Neuron (in vitro differentiated cells): ENCODE measurements around the gene TMEM150A.
"Not testable (repeated sequence)": the region's sequence is repeated elsewhere in the genome, so short reads cannot be mapped to it uniquely, and the experiment has no call there.

ENCODE experiments used
- H2AFZ ChIP-seq: one replicate; pipeline ENCODE4 v1.6.1; 2013; ENCODE audit warnings: low read depth, mild to moderate bottlenecking, inconsistent platforms, low read length, moderate library complexity
- H3K27me3 ChIP-seq: one replicate; pipeline ENCODE4 v1.6.1; 2013; ENCODE audit warnings: low read length; ENCODE audit not compliant: insufficient read depth
- H3K36me3 ChIP-seq: one replicate; pipeline ENCODE4 v1.6.1; 2013; ENCODE audit warnings: low read length; ENCODE audit not compliant: insufficient read depth
- H3K4me1 ChIP-seq: one replicate; pipeline ENCODE4 v1.6.1; 2013; ENCODE audit warnings: low read length; ENCODE audit not compliant: insufficient read depth
- H3K4me3 ChIP-seq: 2 replicates; pipeline ENCODE4 v1.5.1; 2013; ENCODE audit warnings: mild to moderate bottlenecking, low read length, moderate library complexity
- H3K9me3 ChIP-seq: one replicate; pipeline ENCODE4 v1.6.1; 2013; ENCODE audit warnings: low read length

Gene TMEM150A

GRCh38 chr2:85631316-85631715, 28.8 kb upstream of the TMEM150A start:
- H3K4me3 ChIP-seq: no peak overlapping the region
- H3K27me3 ChIP-seq: no peaks in the 10 kb centered on the region
- H3K36me3 ChIP-seq: peaks cover 78% of the 10 kb centered on the region
- no peaks in the 10 kb centered on the region for H3K9me3 ChIP-seq
- H2AFZ ChIP-seq: no peak overlapping the region
- H3K4me1 ChIP-seq: no peaks in the 10 kb centered on the region

- H3K27me3 ChIP-seq: no peaks in the 10 kb centered on the region
- H2AFZ ChIP-seq: no peak overlapping the region
- H3K4me1 ChIP-seq: no peaks in the 10 kb centered on the region
- peaks cover 85% of the 10 kb centered on the region for H3K36me3 ChIP-seq
- no peak overlapping the region for H3K4me3 ChIP-seq
- H3K9me3 ChIP-seq: no peaks in the 10 kb centered on the region
Observed at GRCh38 chr2:85628658-85629057, 26.2 kb upstream of the TMEM150A start.

GRCh38 chr2:85623991-85624390, 21.5 kb upstream of the TMEM150A start:
- Histone ChIP-seq H3K4me1 (no peaks in the 10 kb centered on the region), H3K36me3 (peaks cover 86% of the 10 kb centered on the region)

GRCh38 chr2:85621338-85621737, 18.8 kb upstream of the TMEM150A start:
- Histone ChIP-seq H2AFZ (no peak overlapping the region), H3K4me3 (no peak overlapping the region), H3K36me3 (peaks cover 65% of the 10 kb centered on the region), H3K27me3 (no peaks in the 10 kb centered on the region), H3K9me3 (no peaks in the 10 kb centered on the region), H3K4me1 (peaks cover 10% of the 10 kb centered on the region)

More at GRCh38 chr2:85623991-85624390, 21.5 kb upstream of the TMEM150A start:
- no peaks in the 10 kb centered on the region for H3K9me3 ChIP-seq
- no peak overlapping the region for H2AFZ ChIP-seq
- H3K4me3 ChIP-seq: no peak overlapping the region
- H3K27me3 ChIP-seq: no peaks in the 10 kb centered on the region

GRCh38 chr2:85619617-85620016, 17.1 kb upstream of the TMEM150A start:
- Histone ChIP-seq H3K36me3 (peaks cover 51% of the 10 kb centered on the region), H3K4me1 (peaks cover 10% of the 10 kb centered on the region)

GRCh38 chr2:85617723-85618122, 15.2 kb upstream of the TMEM150A start:
- peaks cover 32% of the 10 kb centered on the region for H3K36me3 ChIP-seq
- not testable (repeated sequence) for H3K4me3 ChIP-seq

More at GRCh38 chr2:85619617-85620016, 17.1 kb upstream of the TMEM150A start:
- no peak overlapping the region for H2AFZ ChIP-seq
- no peak overlapping the region for H3K4me3 ChIP-seq
- no peaks in the 10 kb centered on the region for H3K9me3 ChIP-seq
- no peaks in the 10 kb centered on the region for H3K27me3 ChIP-seq

GRCh38 chr2:85615413-85615728, 12.9 kb upstream of the TMEM150A start:
- no peaks in the 10 kb centered on the region for H3K9me3 ChIP-seq
- H3K27me3 ChIP-seq: no peaks in the 10 kb centered on the region
- no peak overlapping the region for H2AFZ ChIP-seq
- H3K36me3 ChIP-seq: peaks cover 15% of the 10 kb centered on the region
- H3K4me3 ChIP-seq: no peak overlapping the region
- peaks cover 19% of the 10 kb centered on the region for H3K4me1 ChIP-seq

More at GRCh38 chr2:85617723-85618122, 15.2 kb upstream of the TMEM150A start:
- peaks cover 10% of the 10 kb centered on the region for H3K4me1 ChIP-seq
- not testable (repeated sequence) for H2AFZ ChIP-seq, H3K9me3 ChIP-seq, H3K27me3 ChIP-seq

GRCh38 chr2:85614757-85615156, 12.3 kb upstream of the TMEM150A start:
- not testable (repeated sequence) for H3K9me3 ChIP-seq, H3K4me3 ChIP-seq, H2AFZ ChIP-seq, H3K27me3 ChIP-seq
- H3K4me1 ChIP-seq: peaks cover 19% of the 10 kb centered on the region
- peaks cover 16% of the 10 kb centered on the region for H3K36me3 ChIP-seq

GRCh38 chr2:85613717-85614515, 11.4 kb upstream of the TMEM150A start:
- Histone ChIP-seq H3K27me3 (no peaks in the 10 kb centered on the region), H3K4me3 (no peak overlapping the region), H3K9me3 (no peaks in the 10 kb centered on the region), H3K36me3 (peaks cover 14% of the 10 kb centered on the region), H3K4me1 (peaks cover 19% of the 10 kb centered on the region), H2AFZ (no peak overlapping the region)

- Histone ChIP-seq H3K9me3 (no peaks in the 10 kb centered on the region), H2AFZ (peak within 1 kb of the TSS; percentile 52), H3K27me3 (no peaks in the 10 kb centered on the region), H3K36me3 (peaks cover 29% of the 10 kb centered on the region), H3K4me1 (peaks cover 13% of the 10 kb centered on the region), H3K4me3 (peak within 1 kb of the TSS; percentile 82)
Observed at GRCh38 chr2:85611705-85612587, 9.4 kb upstream of the TMEM150A start, which contains the start of gene C2orf68. TSS of gene C2orf68 (minus strand) at chr2:85612066. CDS start at chr2:85611984, 82 bp downstream.

- Histone ChIP-seq H3K4me3 (peak overlapping the region; percentile 82), H3K9me3 (no peaks in the 10 kb centered on the region), H3K27me3 (no peaks in the 10 kb centered on the region), H3K4me1 (peaks cover 15% of the 10 kb centered on the region), H2AFZ (peak overlapping the region; percentile 52), H3K36me3 (peaks cover 29% of the 10 kb centered on the region)
Observed at GRCh38 chr2:85611217-85611704, 8.8 kb upstream of the TMEM150A start.

- Histone ChIP-seq H3K27me3 (no peaks in the 10 kb centered on the region), H3K4me3 (no peak overlapping the region), H3K9me3 (no peaks in the 10 kb centered on the region), H2AFZ (no peak overlapping the region), H3K36me3 (peaks cover 29% of the 10 kb centered on the region), H3K4me1 (peaks cover 29% of the 10 kb centered on the region)
Observed at GRCh38 chr2:85607268-85608215, 5.0 kb upstream of the TMEM150A start.
